Measurements from ENCODE around the gene STON1. TPM values are rescaled to one million over a fixed set of nuclear protein-coding genes. Genes with fewer than 3 reads are reported as not detected.

The STON1 gene
- total and polyA plus RNA-seq, 4 donors, result 0.90 to 3.8 (median 1.2) TPM

DNA sequence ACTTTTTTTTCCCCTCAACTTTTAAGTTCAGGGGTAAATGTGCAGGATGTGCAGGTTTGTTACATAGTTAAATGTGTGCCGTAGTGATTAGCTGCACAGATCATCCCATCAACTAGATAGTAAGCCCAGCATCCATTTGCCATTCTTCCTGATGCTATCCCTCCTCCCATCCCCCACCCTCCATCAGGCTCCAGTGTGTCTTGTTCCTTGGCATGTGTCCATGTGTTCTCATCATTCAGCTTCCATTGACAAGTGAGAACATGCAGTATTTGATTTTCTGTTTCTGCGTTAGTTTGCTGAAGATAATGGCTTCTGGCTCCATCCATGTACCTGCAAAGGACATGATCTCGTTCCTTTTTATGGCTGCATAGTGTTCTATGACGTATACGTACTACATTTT is 47.2 kb upstream of the STON1 start:
- no peak overlapping the region for H3K4me3 ChIP-seq (ENCODE audit: low read depth in 1 of 3, low read length in 3 of 3)
- H3K36me3 ChIP-seq (ENCODE audit: control insufficient read depth in 4 of 4, insufficient read depth in 3 of 4, low read depth in 1 of 4, low read length in 3 of 4), result peaks cover 2 to 14% (median 12%) of the 10 kb centered on the region in 4 donors
- DNase-seq (ENCODE audit: low spot score), result no peak
- TF ChIP-seq FOXA2 (IDR thresholded peaks at IDR 0.05) (no peak), TAF1 (conservative IDR thresholded peaks at IDR 0.05) (no peak), YY1 (IDR thresholded peaks at IDR 0.05) (no peak), GABPA (IDR thresholded peaks at IDR 0.05 in 1 of 2, conservative IDR thresholded peaks at IDR 0.05 in 1 of 2) (no peak), NR2F2 (IDR thresholded peaks at IDR 0.05) (no peak), RAD21 (IDR thresholded peaks at IDR 0.05) (no peak), CTCF (IDR thresholded peaks at IDR 0.05; ENCODE audit: low read depth, low read length, missing input control) (no peak), FOXA1 (IDR thresholded peaks at IDR 0.05) (no peak), RXRA (IDR thresholded peaks at IDR 0.05) (no peak), HNF4G (IDR thresholded peaks at IDR 0.05) (no peak)
- TF ChIP-seq, protein P1, sequence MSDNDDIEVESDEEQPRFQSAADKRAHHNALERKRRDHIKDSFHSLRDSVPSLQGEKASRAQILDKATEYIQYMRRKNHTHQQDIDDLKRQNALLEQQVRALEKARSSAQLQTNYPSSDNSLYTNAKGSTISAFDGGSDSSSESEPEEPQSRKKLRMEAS (IDR thresholded peaks at IDR 0.05), result no peak
- TF ChIP-seq, protein P2, sequence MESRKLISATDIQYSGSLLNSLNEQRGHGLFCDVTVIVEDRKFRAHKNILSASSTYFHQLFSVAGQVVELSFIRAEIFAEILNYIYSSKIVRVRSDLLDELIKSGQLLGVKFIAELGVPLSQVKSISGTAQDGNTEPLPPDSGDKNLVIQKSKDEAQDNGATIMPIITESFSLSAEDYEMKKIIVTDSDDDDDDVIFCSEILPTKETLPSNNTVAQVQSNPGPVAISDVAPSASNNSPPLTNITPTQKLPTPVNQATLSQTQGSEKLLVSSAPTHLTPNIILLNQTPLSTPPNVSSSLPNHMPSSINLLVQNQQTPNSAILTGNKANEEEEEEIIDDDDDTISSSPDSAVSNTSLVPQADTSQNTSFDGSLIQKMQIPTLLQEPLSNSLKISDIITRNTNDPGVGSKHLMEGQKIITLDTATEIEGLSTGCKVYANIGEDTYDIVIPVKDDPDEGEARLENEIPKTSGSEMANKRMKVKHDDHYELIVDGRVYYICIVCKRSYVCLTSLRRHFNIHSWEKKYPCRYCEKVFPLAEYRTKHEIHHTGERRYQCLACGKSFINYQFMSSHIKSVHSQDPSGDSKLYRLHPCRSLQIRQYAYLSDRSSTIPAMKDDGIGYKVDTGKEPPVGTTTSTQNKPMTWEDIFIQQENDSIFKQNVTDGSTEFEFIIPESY (IDR thresholded peaks at IDR 0.05), result no peak
- TF ChIP-seq, protein P3, sequence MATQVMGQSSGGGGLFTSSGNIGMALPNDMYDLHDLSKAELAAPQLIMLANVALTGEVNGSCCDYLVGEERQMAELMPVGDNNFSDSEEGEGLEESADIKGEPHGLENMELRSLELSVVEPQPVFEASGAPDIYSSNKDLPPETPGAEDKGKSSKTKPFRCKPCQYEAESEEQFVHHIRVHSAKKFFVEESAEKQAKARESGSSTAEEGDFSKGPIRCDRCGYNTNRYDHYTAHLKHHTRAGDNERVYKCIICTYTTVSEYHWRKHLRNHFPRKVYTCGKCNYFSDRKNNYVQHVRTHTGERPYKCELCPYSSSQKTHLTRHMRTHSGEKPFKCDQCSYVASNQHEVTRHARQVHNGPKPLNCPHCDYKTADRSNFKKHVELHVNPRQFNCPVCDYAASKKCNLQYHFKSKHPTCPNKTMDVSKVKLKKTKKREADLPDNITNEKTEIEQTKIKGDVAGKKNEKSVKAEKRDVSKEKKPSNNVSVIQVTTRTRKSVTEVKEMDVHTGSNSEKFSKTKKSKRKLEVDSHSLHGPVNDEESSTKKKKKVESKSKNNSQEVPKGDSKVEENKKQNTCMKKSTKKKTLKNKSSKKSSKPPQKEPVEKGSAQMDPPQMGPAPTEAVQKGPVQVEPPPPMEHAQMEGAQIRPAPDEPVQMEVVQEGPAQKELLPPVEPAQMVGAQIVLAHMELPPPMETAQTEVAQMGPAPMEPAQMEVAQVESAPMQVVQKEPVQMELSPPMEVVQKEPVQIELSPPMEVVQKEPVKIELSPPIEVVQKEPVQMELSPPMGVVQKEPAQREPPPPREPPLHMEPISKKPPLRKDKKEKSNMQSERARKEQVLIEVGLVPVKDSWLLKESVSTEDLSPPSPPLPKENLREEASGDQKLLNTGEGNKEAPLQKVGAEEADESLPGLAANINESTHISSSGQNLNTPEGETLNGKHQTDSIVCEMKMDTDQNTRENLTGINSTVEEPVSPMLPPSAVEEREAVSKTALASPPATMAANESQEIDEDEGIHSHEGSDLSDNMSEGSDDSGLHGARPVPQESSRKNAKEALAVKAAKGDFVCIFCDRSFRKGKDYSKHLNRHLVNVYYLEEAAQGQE (IDR thresholded peaks at IDR 0.05), result no peak
- WGBS, result 69% methylated on average over 5 of the region's 5 CpGs
- no peak overlapping the region for H3K27ac ChIP-seq (ENCODE audit: low read depth in 1 of 2, low read length in 2 of 2)
- no peaks in the 10 kb centered on the region for H3K9me3 ChIP-seq (ENCODE audit: control insufficient read depth in 4 of 4, low read length in 3 of 4)
- H3K27me3 ChIP-seq (ENCODE audit: control insufficient read depth in 4 of 4, insufficient read depth in 4 of 4, low read length in 3 of 4), result no peaks in the 10 kb centered on the region
- H3K4me1 ChIP-seq (ENCODE audit: control insufficient read depth in 4 of 4, insufficient read depth in 4 of 4, low read length in 3 of 4), result peaks cover 6 to 14% (median 9%) of the 10 kb centered on the region in 4 donors
- no peak overlapping the region for H3K9ac ChIP-seq (ENCODE audit: low read depth in 1 of 2, low read length in 2 of 2)

DNA sequence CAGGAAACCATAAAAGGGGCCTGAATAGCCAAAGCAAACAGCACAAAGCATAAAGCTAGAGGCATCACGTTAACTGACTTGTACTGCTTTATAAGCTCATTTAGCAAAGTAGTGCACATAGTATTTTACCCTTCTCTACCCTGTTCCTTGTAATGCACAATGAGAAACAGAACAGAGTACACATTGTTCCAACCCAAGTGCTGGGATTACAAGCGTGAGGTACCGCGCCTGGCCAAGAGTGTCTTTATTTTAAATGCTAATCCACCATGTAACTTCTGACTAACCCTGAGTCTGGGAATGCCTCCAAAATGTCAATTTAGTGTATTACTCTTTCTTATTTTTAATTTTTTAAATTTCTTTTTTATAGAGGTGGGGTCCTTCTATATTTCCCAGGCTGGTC is 46.4 kb upstream of the STON1 start:
- Histone ChIP-seq H3K27ac (ENCODE audit: low read depth in 1 of 2, low read length in 2 of 2) (no peak overlapping the region), H3K9ac (ENCODE audit: low read depth in 1 of 2, low read length in 2 of 2) (no peak overlapping the region), H3K4me3 (ENCODE audit: low read depth in 1 of 3, low read length in 3 of 3) (no peak overlapping the region), H3K36me3 (ENCODE audit: control insufficient read depth in 4 of 4, insufficient read depth in 3 of 4, low read depth in 1 of 4, low read length in 3 of 4) (peaks cover 2 to 18% (median 15%) of the 10 kb centered on the region in 4 donors), H3K9me3 (ENCODE audit: control insufficient read depth in 4 of 4, low read length in 3 of 4) (no peaks in the 10 kb centered on the region), H3K4me1 (ENCODE audit: control insufficient read depth in 4 of 4, insufficient read depth in 4 of 4, low read length in 3 of 4) (peaks cover 6 to 14% (median 9%) of the 10 kb centered on the region in 4 donors), H3K27me3 (ENCODE audit: control insufficient read depth in 4 of 4, insufficient read depth in 4 of 4, low read length in 3 of 4) (no peaks in the 10 kb centered on the region)
- 92% methylated on average over 4 of the region's 4 CpGs for WGBS
- no peak for DNase-seq (ENCODE audit: low spot score)
- no peak for TF ChIP-seq HNF4G (IDR thresholded peaks at IDR 0.05)
- no peak for TF ChIP-seq FOXA1 (IDR thresholded peaks at IDR 0.05)
- no peak for TF ChIP-seq SP1 (IDR thresholded peaks at IDR 0.05)
- no peak for TF ChIP-seq GABPA (IDR thresholded peaks at IDR 0.05 in 1 of 2, conservative IDR thresholded peaks at IDR 0.05 in 1 of 2)
- TF ChIP-seq FOXA2 (IDR thresholded peaks at IDR 0.05), result no peak
- no peak for TF ChIP-seq CTCF (IDR thresholded peaks at IDR 0.05; ENCODE audit: low read depth, low read length, missing input control)
- TF ChIP-seq, protein P1 (IDR thresholded peaks at IDR 0.05), result no peak
- no peak for TF ChIP-seq HNF4A (conservative IDR thresholded peaks at IDR 0.05)
- TF ChIP-seq RXRA (IDR thresholded peaks at IDR 0.05), result no peak
- TF ChIP-seq, protein P2 (IDR thresholded peaks at IDR 0.05), result no peak
- no peak for TF ChIP-seq NR2F2 (IDR thresholded peaks at IDR 0.05)
- TF ChIP-seq YY1 (IDR thresholded peaks at IDR 0.05), result no peak
